GM12872 (cell line): ENCODE data around the gene EIF2D.

Experiments used
- TF ChIP-seq, protein P1 (sequence below): IDR thresholded peaks from 3 replicates; pipeline ENCODE4 v1.5.1; 2011; ENCODE audit warnings: low read depth, mild to moderate bottlenecking, low read length, moderate library complexity; ENCODE audit not compliant: insufficient read depth

Gene EIF2D

DNA sequence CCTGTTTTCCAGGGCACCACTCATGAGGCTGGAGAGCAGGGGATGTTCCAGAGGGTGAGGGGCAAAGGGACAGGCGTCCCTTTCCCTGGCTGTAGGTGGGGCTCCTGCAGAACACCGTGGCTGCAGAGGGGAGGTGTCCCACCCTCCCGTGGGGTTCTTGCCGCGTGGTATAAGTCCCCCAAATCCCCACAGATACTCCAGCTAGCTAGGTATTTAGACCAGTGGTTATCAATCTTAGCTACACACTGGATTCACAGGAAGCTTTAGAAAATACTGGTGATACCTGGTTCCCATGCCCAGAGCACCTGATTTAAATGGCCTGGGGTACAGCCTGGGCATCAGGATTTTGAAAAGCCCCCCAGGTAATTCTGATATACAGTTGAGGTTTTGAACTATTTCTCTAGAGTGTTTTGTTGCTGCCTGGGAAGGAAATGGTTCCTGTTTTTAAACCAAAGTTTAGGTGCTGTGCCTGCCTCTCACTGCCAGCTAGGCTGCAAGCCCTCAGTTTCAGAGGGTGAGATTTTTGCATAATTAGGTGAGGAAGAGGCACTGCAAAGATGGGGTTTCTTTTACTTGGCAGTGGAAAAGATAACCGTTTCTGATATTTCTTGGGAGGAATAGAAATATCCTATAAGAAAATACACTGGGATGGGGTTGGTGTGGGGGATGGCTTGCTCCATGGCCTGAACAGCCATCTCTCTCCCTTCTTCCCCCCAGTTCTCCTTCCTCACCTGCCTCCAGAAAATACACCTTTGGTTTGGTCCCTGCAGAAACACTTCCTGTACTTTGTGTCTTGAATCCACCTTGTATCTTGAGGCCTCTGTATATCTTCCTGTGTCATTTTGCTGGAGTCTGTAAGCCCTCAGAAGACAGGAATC lies 53.2 kb downstream of the EIF2D start:
- TF ChIP-seq, protein P1, sequence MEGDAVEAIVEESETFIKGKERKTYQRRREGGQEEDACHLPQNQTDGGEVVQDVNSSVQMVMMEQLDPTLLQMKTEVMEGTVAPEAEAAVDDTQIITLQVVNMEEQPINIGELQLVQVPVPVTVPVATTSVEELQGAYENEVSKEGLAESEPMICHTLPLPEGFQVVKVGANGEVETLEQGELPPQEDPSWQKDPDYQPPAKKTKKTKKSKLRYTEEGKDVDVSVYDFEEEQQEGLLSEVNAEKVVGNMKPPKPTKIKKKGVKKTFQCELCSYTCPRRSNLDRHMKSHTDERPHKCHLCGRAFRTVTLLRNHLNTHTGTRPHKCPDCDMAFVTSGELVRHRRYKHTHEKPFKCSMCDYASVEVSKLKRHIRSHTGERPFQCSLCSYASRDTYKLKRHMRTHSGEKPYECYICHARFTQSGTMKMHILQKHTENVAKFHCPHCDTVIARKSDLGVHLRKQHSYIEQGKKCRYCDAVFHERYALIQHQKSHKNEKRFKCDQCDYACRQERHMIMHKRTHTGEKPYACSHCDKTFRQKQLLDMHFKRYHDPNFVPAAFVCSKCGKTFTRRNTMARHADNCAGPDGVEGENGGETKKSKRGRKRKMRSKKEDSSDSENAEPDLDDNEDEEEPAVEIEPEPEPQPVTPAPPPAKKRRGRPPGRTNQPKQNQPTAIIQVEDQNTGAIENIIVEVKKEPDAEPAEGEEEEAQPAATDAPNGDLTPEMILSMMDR, result no peak

GRCh38 chr1:206557636-206558473 lies 54.4 kb downstream of the EIF2D start:
- TF ChIP-seq, protein P1, result no peak

DNA sequence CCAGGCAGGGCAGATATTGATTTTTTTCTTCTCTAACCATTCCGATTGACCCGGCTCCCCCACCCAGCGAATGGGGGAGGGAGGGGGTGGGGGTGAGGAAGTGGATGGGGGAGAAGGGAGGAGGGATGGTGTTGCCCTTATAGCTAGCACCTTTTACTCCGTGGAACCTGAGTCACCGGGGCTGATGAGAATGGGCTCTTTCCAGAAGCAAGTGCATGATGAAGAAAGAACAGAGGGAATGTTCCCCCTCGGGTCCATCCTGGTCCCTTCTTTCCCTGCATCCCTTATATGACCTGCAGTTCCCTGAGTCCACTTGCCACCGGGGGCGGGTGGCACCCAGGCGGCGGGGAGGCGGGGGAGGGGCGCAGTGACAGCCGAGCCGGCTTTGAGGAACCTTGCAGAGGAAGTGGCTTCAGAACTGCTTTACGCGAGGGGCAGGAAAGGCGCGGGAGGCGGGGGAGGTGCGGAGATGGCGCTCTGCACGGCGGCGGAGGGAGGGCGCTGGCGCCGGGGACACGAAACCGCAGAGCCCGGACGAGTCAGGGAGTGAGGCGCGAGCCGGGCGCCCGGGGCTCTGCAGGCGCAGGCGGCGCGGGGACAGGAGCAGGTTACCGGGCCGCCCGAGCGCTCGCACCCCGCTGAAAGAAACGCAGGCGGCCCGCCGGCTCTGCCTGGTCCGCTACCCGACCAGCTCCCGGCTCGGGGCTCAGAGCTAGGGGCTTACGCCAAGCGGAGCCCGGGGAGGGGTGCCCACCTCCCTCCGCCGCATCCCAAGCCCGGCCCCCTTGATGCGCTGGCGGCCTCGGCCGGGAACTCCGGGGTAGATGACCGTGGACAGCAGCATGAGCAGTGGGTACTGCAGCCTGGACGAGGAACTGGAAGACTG lies 55.3 kb downstream of the EIF2D start:
- TF ChIP-seq, protein P1, result no peak

DNA sequence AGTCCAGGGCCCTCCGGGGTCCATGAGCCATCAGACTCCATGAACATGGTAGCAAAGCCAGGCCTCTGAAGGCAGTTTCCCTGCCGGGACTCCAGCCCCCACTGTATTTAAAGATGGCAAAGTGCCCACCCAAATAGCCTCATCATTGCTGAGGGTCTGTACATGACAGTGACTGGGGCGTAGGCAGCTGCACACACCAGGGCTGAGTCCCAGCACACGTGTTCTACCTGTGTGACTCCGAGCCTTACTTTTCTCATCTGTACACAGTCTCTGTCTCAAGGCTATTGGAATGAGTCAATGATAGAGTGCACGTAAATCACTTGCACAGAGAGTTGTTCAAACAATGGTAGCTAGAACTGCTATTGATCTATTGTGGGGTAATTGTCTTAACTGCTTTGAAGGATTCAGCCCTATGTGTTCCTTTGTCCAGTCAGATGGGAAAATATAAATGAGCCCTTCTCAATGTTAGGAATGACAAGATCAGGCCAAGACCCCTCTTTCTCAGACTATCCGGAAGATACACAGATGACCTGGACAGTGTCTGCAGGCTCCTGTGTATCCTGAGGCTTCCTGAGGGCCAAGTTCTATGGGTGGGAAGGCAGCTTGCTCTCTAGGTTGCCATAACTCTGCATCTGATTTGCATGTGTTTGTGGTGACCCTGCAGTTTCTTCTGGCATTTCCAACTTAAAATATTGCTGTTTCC lies 56.1 kb downstream of the EIF2D start:
- TF ChIP-seq, protein P1, result no peak

DNA sequence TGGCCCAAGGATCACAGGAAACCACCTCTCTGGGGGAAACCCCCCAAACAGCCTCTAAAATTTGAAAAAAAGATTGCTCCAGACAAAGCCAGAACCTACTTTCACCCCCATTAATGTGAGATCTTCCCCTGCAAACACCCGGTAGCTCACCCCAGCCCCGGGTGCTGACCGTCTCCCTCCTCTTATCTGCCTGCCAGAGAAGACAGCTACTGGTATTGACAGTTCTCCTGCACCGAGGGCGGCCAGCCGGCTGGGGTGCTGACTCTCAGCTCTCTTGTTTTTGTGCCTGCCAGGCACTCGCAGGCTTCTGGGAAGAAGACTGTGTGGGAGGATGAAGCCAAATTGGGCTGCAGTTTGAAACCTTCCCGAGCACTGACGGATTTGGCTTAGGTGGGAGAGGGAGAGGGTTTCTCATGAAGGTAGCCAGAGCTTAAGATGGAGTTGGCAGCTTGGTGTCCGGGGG lies 56.8 kb downstream of the EIF2D start:
- TF ChIP-seq, protein P1, result no peak

DNA sequence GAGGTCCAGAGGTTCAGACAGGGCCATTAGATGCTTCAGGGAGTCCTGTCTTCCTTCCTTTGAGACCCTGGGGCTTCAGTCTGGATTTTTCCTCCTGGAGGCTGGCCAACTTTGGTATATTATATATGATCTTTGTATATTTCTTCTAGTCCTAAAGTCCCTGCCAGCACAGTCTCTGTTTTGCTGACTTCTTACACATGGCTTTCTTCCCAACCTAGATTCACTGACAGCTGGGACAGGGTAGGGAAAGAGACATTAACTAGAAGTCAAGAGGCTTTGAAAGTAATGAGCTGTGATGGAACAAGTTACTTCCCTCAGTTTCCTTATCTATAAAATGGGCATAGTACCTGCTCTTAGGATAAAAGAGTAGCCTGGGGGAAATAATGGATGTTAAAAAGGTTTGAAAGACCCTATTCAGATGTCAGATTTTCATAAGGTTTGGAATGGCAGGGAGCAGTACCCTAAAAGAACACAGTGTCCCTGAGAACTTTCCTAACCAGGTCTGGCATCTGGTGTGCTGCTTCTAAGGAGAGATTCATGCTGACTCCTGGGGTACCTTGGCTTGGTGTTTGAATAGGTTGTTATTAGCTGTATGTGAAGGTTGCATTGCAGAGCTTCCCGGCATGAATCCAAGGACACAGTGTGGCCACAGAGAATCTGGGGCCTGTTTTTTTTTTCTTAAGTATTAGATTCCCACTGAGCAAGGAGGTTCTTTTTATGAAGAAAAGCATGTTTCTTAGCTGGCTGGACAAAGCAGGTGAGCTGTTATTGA lies 57.4 kb downstream of the EIF2D start:
- TF ChIP-seq, protein P1, result no peak
